HG03571 (cell line): ENCODE measurements around the gene VPS11.
"Not testable (repeated sequence)": the region's sequence is repeated elsewhere in the genome, so short reads cannot be mapped to it uniquely, and the experiment has no call there.

Source experiments
- ATAC-seq: cut with Tn5 transposase; IDR thresholded peaks from one replicate; pipeline ENCODE4 v1.9.1; 2021; ENCODE audit not compliant: unreplicated experiment

VPS11 gene

DNA sequence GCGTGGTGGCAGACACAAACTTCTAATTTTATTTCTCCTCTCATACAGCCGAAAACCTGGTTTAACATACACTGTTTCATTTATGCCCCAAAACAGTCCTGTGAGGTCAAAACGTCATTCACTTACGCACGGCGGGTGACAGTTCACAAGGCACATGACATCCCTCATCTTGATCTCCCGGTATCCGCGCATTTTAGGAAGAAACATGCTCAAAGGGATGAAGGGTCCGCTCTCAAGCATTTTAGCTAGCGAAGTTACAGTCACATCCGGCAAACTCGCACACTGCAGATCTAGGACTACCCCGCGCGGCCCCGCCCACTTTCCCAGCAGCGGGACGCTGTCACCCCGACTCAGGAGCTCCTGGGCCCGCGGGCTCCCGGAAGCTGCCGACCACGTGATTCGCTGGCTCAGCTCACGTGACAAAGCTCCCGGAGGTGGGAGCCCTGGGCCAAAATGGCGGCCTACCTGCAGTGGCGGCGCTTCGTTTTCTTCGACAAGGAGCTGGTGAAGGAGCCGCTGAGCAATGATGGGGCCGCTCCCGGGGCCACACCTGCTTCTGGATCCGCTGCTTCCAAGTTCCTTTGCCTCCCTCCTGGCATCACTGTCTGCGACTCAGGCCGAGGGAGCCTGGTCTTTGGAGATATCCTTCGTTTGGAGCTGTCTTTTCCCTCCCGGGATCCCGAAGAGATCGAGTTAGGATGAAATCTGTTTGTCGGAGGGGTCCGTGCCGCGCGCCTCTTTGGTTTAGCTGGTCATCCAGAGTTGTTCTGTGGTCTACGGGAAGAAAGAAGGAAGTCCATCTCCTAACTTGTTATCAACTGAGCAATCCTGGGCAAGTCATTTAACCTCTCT, at the start of gene VPS11:
Gene VPS11, plus strand, starts transcription at position 448 of the 852 bp plus-strand sequence. Its CDS starts 6 bp downstream, at position 454.
- ATAC-seq = peak; percentile 87

GRCh38 chr11:119018074-119018938, 49.3 kb upstream of the VPS11 start, which contains the start of the genes RPS25 and TRAPPC4:
TSS of gene RPS25 (minus strand) at chr11:119018343. CDS start at chr11:119018284, 59 bp downstream.
TSS of gene TRAPPC4 (plus strand) at chr11:119018766. CDS start at chr11:119018796, 30 bp downstream.
- peak; percentile 84 for ATAC-seq

DNA sequence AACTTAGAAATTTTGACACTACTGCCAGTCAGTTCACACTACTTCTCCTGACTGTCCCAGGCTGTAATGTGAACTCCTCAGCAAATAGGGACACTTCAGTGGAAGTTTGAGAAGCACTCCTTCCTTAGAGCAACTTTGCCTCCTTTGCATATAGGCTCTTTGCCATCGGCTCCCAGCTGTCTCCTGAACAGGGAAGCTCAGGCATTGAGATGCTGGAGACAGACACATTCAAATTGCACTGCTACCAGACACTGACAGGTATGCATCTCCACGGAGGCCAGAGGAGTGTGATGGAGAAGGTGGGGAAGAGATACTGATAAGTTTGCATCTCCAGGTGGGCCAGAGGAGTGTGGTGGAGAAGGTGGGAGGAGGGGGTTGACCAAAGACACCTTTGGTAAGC, 47.6 kb upstream of the VPS11 start:
- no peak for ATAC-seq

DNA sequence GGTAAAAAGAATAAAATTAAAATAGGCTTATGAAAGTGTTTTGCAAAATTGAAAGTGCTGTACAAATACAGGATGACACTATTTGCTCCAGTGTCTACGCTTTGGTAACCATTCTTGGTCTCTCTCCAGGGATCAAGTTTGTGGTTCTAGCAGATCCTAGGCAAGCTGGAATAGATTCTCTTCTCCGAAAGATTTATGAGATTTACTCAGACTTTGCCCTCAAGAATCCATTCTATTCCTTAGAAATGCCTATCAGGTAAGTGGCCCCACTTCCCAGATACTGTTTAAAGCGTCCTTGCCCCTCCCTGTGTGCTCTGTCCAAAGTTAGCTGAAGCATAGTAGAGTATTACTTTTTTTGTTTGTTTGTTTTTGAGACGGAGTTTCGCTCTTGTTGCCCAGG, 46.0 kb upstream of the VPS11 start:
- no peak for ATAC-seq

GRCh38 chr11:119023741-119024140, 43.9 kb upstream of the VPS11 start:
- ATAC-seq = no peak

- ATAC-seq = no peak
These were observed 43.1 kb upstream of the VPS11 start for GRCh38 chr11:119024430-119025098.

DNA sequence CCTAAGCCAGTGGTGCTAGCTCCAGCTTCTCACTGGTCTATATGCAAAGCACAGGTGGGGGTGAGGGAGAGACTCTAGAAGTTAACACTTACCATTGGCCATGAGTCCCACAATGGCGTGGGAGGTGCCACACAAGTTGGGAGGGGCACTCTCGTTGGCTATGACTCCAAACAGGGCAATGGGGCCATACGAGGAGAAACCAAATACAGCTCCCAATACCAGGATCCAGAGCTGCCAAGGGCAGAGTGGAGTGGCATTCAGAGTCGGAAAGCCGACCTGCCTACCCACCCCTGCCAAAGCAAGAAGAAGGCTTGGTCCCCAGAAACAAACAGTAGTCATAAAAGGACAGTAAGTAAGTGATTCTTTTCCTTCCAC, 42.5 kb upstream of the VPS11 start:
- ATAC-seq = no peak

GRCh38 chr11:119025541-119025940, 42.1 kb upstream of the VPS11 start:
- no peak for ATAC-seq

DNA sequence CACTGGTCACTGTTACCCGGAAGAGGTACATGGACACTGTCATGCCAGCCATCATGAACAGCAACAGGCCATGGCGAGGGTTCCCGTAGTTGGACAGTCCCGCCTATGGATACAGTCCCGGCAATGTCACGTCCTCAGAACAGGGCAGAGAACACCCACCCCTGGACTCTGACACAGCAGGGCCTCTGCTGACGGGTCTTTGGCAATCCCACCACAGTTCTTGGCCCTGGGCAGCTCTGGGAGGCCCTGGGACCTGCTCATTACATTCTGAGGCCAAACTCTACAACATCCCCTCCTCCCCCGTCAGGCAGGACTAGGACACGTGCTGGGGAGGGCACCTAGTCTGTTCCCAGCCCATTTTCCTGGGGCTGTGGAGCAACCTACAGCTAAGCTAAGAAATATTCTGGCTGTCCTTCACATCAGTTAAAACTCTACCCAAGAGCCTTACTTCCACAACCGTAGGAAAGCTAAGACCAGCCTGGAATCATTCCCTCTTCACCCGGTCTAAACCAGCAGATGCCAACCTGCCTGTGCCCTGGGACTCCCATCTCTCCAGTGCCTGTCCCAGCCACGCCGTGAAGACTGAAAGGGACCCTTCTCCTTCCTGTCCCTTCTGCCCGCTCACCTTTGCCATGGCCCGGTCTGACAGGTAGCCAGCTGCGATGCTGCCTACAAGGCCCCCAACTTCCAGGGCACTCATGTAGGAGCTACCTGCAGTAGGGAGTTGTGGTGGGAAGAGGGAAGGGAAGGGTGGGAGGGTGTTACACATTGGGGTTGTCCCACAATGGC, 41.4 kb upstream of the VPS11 start:
- no peak for ATAC-seq

DNA sequence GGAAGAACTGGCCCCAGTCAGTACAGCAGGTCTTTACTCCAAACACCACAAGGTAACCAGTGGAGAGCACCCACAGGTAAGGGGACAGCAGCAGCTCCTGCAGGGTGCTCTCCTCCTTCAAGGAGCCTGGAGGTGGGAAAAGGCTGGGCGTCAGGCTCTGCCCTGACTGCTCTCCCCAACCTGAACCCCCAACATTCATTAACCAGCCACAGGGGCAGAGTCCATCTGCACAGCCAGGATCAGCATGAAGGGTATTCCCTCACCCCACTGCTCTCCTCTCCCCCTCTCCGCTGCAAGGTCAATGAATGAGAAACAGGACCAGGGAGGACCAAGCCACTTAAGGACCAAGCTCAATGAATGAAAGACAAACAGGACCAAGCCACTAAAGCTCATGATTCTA, 40.6 kb upstream of the VPS11 start:
- ATAC-seq = no peak

DNA sequence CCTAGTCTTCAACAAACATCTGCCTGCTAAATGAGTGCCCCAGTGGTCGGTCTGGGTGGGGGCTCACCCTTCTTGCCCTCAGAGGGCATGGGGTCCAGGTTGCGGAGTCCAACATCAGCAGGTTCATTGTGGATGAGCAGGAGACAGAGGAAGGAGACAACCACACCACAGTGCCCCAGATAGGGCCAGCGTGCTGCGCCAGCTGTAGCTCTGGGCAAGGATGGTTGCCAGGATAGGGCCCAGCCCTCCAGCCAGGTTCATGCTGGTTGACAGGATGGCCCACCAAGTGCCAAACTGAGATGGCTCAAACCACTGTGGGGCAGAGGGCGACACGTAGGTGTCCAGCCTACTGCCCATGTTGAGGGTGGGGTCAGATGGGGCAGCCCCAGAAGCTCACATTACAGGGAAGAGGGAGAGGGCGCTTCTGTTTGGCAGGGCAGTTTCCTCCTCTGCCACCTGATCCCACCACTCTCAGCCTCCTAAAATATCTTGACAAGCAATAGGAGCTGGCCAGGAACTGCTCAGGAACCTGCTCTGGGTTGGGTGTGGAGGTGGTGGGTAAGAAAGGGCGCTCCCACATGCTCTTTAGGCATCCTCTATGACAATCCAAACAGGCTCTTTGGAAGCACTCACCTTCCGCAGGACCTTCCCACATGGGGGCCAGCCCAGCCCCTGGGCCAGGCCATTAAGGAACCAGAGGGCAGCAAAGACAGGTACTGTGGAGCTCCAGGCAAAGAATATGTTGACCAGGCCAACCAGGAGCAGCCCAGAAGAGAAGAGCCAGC, 39.9 kb upstream of the VPS11 start:
- no peak for ATAC-seq

DNA sequence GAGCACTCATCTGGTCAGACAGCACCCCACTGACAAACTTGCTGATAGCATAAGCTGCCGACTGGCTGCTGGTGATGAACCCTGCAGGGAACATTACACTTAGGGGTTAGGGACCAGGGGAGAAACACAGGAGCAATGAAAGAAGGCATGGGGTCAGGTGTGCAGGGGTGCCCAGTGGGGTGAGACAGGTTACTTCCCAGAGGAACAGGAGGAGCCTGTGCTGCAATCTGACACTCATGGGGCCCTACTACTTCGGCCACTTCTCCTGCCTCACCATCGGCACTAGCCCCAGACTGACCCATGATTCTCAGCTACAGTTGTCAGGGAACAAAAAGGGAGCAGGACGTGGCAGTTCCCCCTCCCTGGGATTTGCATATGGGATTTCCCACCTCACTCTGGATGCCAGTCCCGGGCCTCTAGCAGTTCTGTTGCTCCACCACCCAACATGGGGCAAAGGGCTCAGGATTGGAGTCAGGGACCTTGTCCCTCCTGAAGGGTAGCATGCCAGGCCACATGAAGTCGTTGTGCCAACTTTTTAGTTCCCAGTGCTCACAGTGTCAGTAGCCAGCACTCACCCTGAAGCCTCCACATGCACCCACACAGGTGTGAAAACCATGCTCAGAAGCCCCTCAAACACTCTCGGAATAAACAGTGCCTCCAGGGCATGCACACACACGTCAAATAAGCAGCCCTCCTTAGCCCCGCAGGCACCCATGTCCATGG, 39.1 kb upstream of the VPS11 start:
- ATAC-seq = no peak

DNA sequence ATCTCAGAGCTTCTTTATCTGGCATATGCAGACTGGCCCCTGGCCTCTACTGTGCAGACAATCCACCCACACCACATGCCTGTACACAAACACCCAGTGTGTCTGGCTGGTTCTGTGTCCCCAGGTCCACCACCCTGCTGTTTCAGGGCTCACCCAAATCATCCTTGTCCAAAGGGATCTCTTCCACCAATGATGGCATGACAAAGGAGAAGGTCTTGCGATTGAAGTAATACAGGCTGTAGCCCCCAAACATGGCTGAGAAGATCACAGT, 38.6 kb upstream of the VPS11 start:
- ATAC-seq = no peak

GRCh38 chr11:119029340-119030028, 38.1 kb upstream of the VPS11 start:
- no peak for ATAC-seq

GRCh38 chr11:119030029-119030328, 37.6 kb upstream of the VPS11 start:
- no peak for ATAC-seq

DNA sequence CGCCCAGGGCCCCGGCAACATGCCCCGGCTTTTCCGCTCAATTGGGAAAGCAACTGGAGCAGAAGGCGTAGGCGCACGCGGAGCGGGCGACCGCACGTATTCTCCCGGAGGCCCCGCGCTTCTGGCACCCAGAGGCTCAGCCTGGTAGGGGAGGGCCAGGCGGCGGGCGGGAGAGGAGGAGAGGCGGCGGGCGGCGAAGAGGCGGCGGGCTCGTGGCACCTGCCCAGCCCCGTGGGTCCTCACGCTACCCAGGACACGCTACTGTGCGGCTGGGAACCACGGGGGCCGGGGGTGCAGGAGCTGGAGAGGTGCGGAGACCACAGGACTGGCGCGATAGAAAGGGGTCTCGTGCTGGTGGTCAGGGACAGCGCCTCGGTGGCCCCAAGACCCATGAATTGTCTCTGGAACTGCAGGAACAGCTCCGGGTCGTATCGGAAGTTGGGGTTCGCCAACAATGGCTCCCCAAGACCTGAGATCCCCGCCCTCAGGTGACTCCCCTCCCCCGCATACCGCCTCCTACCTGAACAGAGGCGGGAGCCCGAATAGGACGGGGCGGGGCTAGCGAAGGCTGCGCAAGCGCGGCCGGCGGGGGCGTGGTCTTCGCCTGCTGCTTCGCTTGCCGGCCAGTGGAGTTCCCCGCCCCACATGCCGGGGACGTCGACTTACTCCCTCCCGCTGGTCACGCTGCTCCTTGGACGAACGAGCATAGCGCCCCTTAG, 37.1 kb upstream of the VPS11 start, which contains the start of gene SLC37A4:
Gene SLC37A4, minus strand, starts transcription at position 549 of the 719 bp plus-strand sequence.
- peak; percentile 85 for ATAC-seq

DNA sequence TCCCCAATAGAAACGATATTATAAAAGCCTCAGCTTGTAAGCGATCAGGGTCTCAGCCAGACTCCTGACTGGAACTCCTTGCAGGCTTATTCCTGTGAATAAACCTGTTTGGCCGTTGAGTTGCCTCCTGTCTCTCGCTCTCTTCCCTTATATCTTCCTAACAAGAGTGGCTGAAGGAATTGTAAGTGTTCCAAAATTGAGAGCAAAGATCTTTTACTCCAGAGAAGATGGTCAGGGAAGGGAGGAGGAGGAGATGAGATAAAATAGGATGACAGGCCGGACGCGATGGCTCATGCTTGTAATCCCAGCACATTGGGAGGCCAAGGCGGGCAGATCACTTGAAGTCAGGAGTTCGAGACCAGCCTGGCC, 35.7 kb upstream of the VPS11 start:
- ATAC-seq = no peak

GRCh38 chr11:119033421-119033820, 34.2 kb upstream of the VPS11 start:
- not testable (repeated sequence) for ATAC-seq
